ENCODE results near the gene KIAA1191. TPM values are rescaled to one million over a fixed set of nuclear protein-coding genes. Genes with fewer than 3 reads are reported as not detected.

Gene KIAA1191
- total RNA-seq, 1 donor from 2014 or later, result 103 TPM

DNA sequence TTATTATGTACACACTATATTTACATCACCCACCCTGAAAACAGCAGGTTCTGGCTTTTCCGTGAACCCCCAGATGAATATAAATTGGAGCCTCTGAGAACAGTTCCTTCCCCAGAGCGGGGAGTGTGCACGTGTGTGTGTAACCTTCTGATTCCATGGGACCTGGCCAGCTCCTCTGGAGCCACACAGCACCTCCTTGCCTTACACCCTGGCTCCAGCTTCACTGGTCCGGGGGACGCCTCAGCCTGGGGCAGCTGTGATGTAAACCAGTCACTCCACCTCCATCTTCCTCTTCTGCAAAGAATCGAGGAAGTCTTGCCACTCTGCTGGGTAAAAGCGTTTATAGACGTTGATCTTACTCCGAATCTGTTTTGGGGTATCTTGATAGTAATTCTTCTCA lies 22.4 kb upstream of the KIAA1191 start:
- Mint-ChIP-seq H3K27ac (ENCODE audit: unreplicated experiment) (no peak overlapping the region), H3K4me3 (ENCODE audit: unreplicated experiment) (no peak overlapping the region), H3K36me3 (ENCODE audit: low read depth) (peaks cover 7% of the 10 kb centered on the region), H3K4me1 (ENCODE audit: low read depth) (peaks cover 18% of the 10 kb centered on the region), H3K27me3 (ENCODE audit: low read depth) (no peaks in the 10 kb centered on the region), H3K9me3 (ENCODE audit: low read depth) (no peaks in the 10 kb centered on the region)
- TF ChIP-seq, protein P1, sequence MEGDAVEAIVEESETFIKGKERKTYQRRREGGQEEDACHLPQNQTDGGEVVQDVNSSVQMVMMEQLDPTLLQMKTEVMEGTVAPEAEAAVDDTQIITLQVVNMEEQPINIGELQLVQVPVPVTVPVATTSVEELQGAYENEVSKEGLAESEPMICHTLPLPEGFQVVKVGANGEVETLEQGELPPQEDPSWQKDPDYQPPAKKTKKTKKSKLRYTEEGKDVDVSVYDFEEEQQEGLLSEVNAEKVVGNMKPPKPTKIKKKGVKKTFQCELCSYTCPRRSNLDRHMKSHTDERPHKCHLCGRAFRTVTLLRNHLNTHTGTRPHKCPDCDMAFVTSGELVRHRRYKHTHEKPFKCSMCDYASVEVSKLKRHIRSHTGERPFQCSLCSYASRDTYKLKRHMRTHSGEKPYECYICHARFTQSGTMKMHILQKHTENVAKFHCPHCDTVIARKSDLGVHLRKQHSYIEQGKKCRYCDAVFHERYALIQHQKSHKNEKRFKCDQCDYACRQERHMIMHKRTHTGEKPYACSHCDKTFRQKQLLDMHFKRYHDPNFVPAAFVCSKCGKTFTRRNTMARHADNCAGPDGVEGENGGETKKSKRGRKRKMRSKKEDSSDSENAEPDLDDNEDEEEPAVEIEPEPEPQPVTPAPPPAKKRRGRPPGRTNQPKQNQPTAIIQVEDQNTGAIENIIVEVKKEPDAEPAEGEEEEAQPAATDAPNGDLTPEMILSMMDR (IDR thresholded peaks at IDR 0.05), result no peak
- no peak for DNase-seq (ENCODE audit: low spot score)

- DNase-seq (ENCODE audit: low spot score), result no peak
- Mint-ChIP-seq H3K27ac (ENCODE audit: unreplicated experiment) (no peak overlapping the region), H3K27me3 (ENCODE audit: low read depth) (no peaks in the 10 kb centered on the region), H3K9me3 (ENCODE audit: low read depth) (no peaks in the 10 kb centered on the region), H3K36me3 (ENCODE audit: low read depth) (peaks cover 7% of the 10 kb centered on the region), H3K4me3 (ENCODE audit: unreplicated experiment) (no peak overlapping the region), H3K4me1 (ENCODE audit: low read depth) (peaks cover 18% of the 10 kb centered on the region)
- TF ChIP-seq, protein P1 (IDR thresholded peaks at IDR 0.05), result no peak
Observed at GRCh38 chr5:176383248-176383905, 21.8 kb upstream of the KIAA1191 start.

DNA sequence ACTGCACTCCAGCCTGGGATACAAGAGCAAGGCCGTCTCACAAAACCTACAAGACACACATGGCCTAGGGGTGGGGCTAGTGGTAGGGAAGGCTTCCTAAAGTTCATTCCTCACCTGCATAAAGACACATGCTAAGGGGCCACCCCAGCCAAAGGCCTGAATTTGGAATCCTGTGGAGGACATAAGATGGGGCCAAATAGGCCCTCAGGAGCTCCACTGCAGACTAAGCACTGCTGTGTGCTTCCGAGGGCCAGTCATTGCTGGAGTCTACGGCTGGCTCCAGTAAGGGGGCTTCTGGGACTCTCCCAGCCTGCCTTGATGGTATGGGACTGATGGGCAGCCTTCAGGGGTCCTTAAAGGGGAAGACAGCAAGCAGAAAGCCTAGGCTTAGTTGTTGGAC lies 21.2 kb upstream of the KIAA1191 start:
- TF ChIP-seq, protein P1 (IDR thresholded peaks at IDR 0.05), result no peak
- no peaks in the 10 kb centered on the region for H3K9me3 Mint-ChIP-seq (ENCODE audit: low read depth)
- H3K4me3 Mint-ChIP-seq (ENCODE audit: unreplicated experiment), result no peak overlapping the region
- H3K4me1 Mint-ChIP-seq (ENCODE audit: low read depth), result peaks cover 15% of the 10 kb centered on the region
- no peak for DNase-seq (ENCODE audit: low spot score)
- H3K27me3 Mint-ChIP-seq (ENCODE audit: low read depth), result no peaks in the 10 kb centered on the region
- peaks cover 7% of the 10 kb centered on the region for H3K36me3 Mint-ChIP-seq (ENCODE audit: low read depth)
- H3K27ac Mint-ChIP-seq (ENCODE audit: unreplicated experiment), result no peak overlapping the region

DNA sequence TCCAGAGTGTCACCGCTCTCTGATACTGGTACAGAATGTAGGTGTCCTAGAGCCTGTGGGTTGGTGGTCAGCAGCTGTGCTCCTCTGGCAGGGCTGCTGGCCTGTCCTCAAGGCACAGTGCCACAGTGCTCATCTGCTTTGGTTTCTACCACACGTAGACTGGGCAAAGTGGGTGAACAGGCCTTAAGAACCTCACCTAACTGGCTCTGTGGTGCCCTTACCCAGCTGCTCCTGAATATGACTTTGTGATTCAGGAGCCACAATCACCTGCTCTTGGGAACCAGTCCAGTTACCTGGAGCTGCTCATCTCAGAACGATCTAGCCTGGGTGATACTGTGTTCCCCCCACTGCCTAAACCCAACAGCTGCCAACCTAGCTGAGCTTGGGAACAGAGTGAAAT lies 20.4 kb upstream of the KIAA1191 start:
- H3K27ac Mint-ChIP-seq (ENCODE audit: unreplicated experiment), result no peak overlapping the region
- no peak for DNase-seq (ENCODE audit: low spot score)
- TF ChIP-seq, protein P1 (IDR thresholded peaks at IDR 0.05), result no peak
- no peak overlapping the region for H3K4me3 Mint-ChIP-seq (ENCODE audit: unreplicated experiment)
- peaks cover 7% of the 10 kb centered on the region for H3K36me3 Mint-ChIP-seq (ENCODE audit: low read depth)
- H3K9me3 Mint-ChIP-seq (ENCODE audit: low read depth), result no peaks in the 10 kb centered on the region
- peaks cover 8% of the 10 kb centered on the region for H3K4me1 Mint-ChIP-seq (ENCODE audit: low read depth)
- no peaks in the 10 kb centered on the region for H3K27me3 Mint-ChIP-seq (ENCODE audit: low read depth)

DNA sequence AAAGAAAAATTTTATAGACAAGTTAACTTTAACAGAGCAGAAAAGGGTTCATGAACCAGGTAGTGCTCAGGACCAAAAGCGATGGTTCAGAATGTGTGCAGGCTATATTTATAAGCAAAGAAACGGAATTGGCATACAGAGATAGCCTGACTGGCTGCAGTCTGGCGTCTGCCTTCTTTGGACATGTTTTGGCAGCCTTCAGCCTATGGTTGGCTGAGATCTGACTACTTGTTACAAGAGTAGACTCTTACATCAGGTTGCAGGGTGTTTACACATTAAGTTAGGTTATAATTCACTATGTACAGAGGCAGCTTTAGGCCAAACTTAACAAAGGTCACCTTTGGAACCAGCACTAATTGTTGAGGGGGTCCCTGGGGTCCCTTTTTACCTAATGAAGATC lies 19.9 kb upstream of the KIAA1191 start:
- H3K4me3 Mint-ChIP-seq (ENCODE audit: unreplicated experiment), result no peak overlapping the region
- H3K27ac Mint-ChIP-seq (ENCODE audit: unreplicated experiment), result no peak overlapping the region
- H3K4me1 Mint-ChIP-seq (ENCODE audit: low read depth), result peaks cover 2% of the 10 kb centered on the region
- TF ChIP-seq, protein P1 (IDR thresholded peaks at IDR 0.05), result no peak
- H3K9me3 Mint-ChIP-seq (ENCODE audit: low read depth), result no peaks in the 10 kb centered on the region
- no peaks in the 10 kb centered on the region for H3K27me3 Mint-ChIP-seq (ENCODE audit: low read depth)
- DNase-seq (ENCODE audit: low spot score), result no peak
- peaks cover 7% of the 10 kb centered on the region for H3K36me3 Mint-ChIP-seq (ENCODE audit: low read depth)
